ENCODE measurements around the gene KMT2E.
"Not testable (repeated sequence)": the region's sequence is repeated elsewhere in the genome, so short reads cannot be mapped to it uniquely, and the experiment has no call there.

DNA sequence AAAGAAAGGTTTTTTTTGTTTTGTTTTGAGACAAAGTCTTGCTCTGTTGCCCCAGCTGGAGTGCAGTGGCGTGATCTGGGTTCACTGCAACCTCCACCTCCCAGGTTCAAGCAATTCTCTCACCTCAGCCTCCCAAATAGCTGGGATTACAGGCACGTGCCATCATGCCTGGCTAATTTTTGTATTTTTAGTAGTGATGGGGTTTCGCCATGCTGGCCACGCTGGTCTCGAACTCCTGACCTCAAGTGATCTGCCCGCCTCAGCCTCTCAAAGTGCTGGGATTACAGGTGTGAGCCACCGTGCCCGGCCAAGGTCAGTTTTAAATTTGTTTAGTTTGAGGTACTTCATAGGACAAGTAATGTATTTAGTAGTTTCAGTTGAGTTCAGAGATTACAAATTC lies 9.0 kb upstream of the KMT2E start:
- TF ChIP-seq POLR2AphosphoS5, EP300 (IDR thresholded peaks at IDR 0.05): not testable (repeated sequence)
- TF ChIP-seq, protein P1, sequence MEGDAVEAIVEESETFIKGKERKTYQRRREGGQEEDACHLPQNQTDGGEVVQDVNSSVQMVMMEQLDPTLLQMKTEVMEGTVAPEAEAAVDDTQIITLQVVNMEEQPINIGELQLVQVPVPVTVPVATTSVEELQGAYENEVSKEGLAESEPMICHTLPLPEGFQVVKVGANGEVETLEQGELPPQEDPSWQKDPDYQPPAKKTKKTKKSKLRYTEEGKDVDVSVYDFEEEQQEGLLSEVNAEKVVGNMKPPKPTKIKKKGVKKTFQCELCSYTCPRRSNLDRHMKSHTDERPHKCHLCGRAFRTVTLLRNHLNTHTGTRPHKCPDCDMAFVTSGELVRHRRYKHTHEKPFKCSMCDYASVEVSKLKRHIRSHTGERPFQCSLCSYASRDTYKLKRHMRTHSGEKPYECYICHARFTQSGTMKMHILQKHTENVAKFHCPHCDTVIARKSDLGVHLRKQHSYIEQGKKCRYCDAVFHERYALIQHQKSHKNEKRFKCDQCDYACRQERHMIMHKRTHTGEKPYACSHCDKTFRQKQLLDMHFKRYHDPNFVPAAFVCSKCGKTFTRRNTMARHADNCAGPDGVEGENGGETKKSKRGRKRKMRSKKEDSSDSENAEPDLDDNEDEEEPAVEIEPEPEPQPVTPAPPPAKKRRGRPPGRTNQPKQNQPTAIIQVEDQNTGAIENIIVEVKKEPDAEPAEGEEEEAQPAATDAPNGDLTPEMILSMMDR (IDR thresholded peaks at IDR 0.05): not testable (repeated sequence)
